H1 (cell line): ENCODE results near the gene ELFN2. TPM values are rescaled to one million over a fixed set of nuclear protein-coding genes. Genes with fewer than 3 reads are reported as not detected.

Source experiments
- CTCF ChIA-PET: fragments of 300-600 bp; sonication (Branson Sonifier 250); formaldehyde crosslinking; loops from one replicate; lab custom pipeline; 2021; ENCODE audit not compliant: partially characterized antibody; lab: Charles Lee
- POLR2A ChIA-PET: fragments of 300-600 bp; sonication (Branson Sonifier 250); formaldehyde crosslinking; loops from one replicate; lab custom pipeline; 2021; ENCODE audit warnings: inconsistent platforms; ENCODE audit not compliant: partially characterized antibody; lab: Charles Lee
- DNase-seq, 2 experiments: peaks; one replicate each; pipeline versions ENCODE4 v3.0.0 to v3.0.0-alpha.2; 2010 to 2022; ENCODE audit warnings: low spot score in 2 of 2, low read depth in 1 of 2, mixed read lengths in 1 of 2
- FAIRE-seq: peaks from 2 replicates; lab custom pipeline; 2011; peaks lifted over from hg19 to GRCh38; lab: Jason Lieb, UNC
- H2AFZ ChIP-seq: 2 replicates; pipeline ENCODE4 v1.8.1; 2012; ENCODE audit warnings: low read length, inconsistent platforms
- H2AK5ac ChIP-seq: 2 replicates; pipeline ENCODE4 v1.6.1; 2013; ENCODE audit warnings: low read depth, low read length
- H2BK120ac ChIP-seq: replicated peaks from 2 replicates; pipeline ENCODE3; 2013; ENCODE audit warnings: low read depth, low read length, inconsistent platforms
- H2BK12ac ChIP-seq: 2 replicates; pipeline ENCODE4 v1.6.1; 2013; ENCODE audit warnings: low read depth, low read length
- H2BK15ac ChIP-seq: 2 replicates; pipeline ENCODE4 v1.6.1; 2013; ENCODE audit warnings: low read length
- H2BK20ac ChIP-seq: 2 replicates; pipeline ENCODE4 v1.6.1; 2013; ENCODE audit warnings: low read length
- H2BK5ac ChIP-seq: 2 replicates; pipeline ENCODE4 v1.6.1; 2013; ENCODE audit warnings: low read depth, low read length
- H3K14ac ChIP-seq: 2 replicates; pipeline ENCODE4 v1.6.1; 2013; ENCODE audit warnings: inconsistent platforms; ENCODE audit not compliant: insufficient read length
- H3K18ac ChIP-seq: 2 replicates; pipeline ENCODE4 v1.6.1; 2013; ENCODE audit warnings: low read length; ENCODE audit errors: extremely low read depth
- H3K23ac ChIP-seq: 2 replicates; pipeline ENCODE4 v1.6.1; 2013; ENCODE audit warnings: inconsistent platforms; ENCODE audit not compliant: insufficient read length
- H3K23me2 ChIP-seq: 2 replicates; pipeline ENCODE4 v1.6.1; 2013; ENCODE audit warnings: low read depth, low read length
- H3K27ac ChIP-seq: 2 replicates; pipeline ENCODE4 v1.6.1; 2011; ENCODE audit warnings: low read depth, low read length, inconsistent platforms
- H3K27me3 ChIP-seq, 4 experiments: replicated peaks in 1 of 4; 1 replicate in 1 of 4; 2 replicates in 3 of 4; pipeline versions ENCODE4 v1.6.1 to v1.8.1; 2011 to 2013; ENCODE audit warnings: low read length in 3 of 4, mild to moderate bottlenecking in 3 of 4, inconsistent platforms in 2 of 4, mixed read lengths in 2 of 4, moderate library complexity in 1 of 4; ENCODE audit not compliant: control insufficient read depth in 3 of 4, insufficient read depth in 3 of 4; ENCODE audit errors: extremely low read depth in 1 of 4
- H3K36me3 ChIP-seq, 4 experiments: 2 replicates each; pipeline versions ENCODE4 v1.6.1 to v1.8.1; 2011 to 2013; ENCODE audit warnings: mild to moderate bottlenecking in 4 of 4, low read length in 3 of 4, moderate library complexity in 2 of 4, control low read depth in 1 of 4, inconsistent platforms in 1 of 4; ENCODE audit not compliant: insufficient read depth in 4 of 4, control insufficient read depth in 2 of 4
- H3K4ac ChIP-seq: replicated peaks from 2 replicates; pipeline ENCODE3; 2013; ENCODE audit warnings: low read length, low read depth, mixed read lengths, inconsistent platforms; ENCODE audit not compliant: insufficient read length
- H3K4me1 ChIP-seq, 4 experiments: replicated peaks in 1 of 4; 1 replicate in 1 of 4; 2 replicates in 3 of 4; pipeline versions ENCODE4 v1.6.1 to v1.8.1; 2011 to 2013; ENCODE audit warnings: low read length in 3 of 4, inconsistent platforms in 2 of 4, mixed read lengths in 1 of 4; ENCODE audit not compliant: insufficient read depth in 4 of 4, control insufficient read depth in 3 of 4
- H3K4me2 ChIP-seq, 2 experiments: 2 replicates each; pipeline versions ENCODE4 v1.6.1 to v1.8.1; 2011 to 2013; ENCODE audit warnings: low read depth in 2 of 2, low read length in 2 of 2, control low read depth in 1 of 2, inconsistent platforms in 1 of 2, mild to moderate bottlenecking in 1 of 2; ENCODE audit not compliant: insufficient read depth in 1 of 2
- H3K4me3 ChIP-seq, 4 experiments: fragments of 200-600, 300-600 bp in 1 of 4; sonication (generic), shearing (Covaris generic), sonication (Bioruptor Twin) in 1 of 4; 2 replicates each; pipeline versions ENCODE4 v1.5.1 to v1.8.1; 2011 to 2016; ENCODE audit warnings: low read length in 4 of 4, low read depth in 3 of 4, control low read depth in 2 of 4, inconsistent platforms in 2 of 4, mild to moderate bottlenecking in 2 of 4, mixed read lengths in 1 of 4, moderate library complexity in 1 of 4; ENCODE audit not compliant: insufficient read depth in 2 of 4; ENCODE audit errors: extremely low read depth in 1 of 4
- H3K56ac ChIP-seq: replicated peaks from 2 replicates; pipeline ENCODE3; 2013; ENCODE audit warnings: low read depth, mild to moderate bottlenecking, mixed read lengths, low read length, inconsistent platforms; ENCODE audit not compliant: insufficient read length
- H3K79me1 ChIP-seq: 2 replicates; pipeline ENCODE4 v1.6.1; 2013; ENCODE audit warnings: low read depth, low read length, control low read depth
- H3K79me2 ChIP-seq, 2 experiments: 2 replicates each; pipeline versions ENCODE4 v1.6.1 to v1.8.1; 2012 to 2013; ENCODE audit warnings: low read length in 2 of 2, mild to moderate bottlenecking in 2 of 2, inconsistent platforms in 1 of 2; ENCODE audit not compliant: insufficient read depth in 2 of 2, control insufficient read depth in 1 of 2
- H3K9ac ChIP-seq, 4 experiments: replicated peaks in 1 of 4; 1 replicate in 1 of 4; 2 replicates in 3 of 4; pipeline versions ENCODE4 v1.6.1 to v1.8.1; 2011 to 2013; ENCODE audit warnings: low read depth in 3 of 4, low read length in 3 of 4, control low read depth in 2 of 4, mild to moderate bottlenecking in 2 of 4, moderate library complexity in 2 of 4, inconsistent platforms in 1 of 4; ENCODE audit errors: extremely low read depth in 1 of 4
- H3K9me3 ChIP-seq, 2 experiments: 2 replicates each; pipeline versions ENCODE4 v1.6.1 to v1.8.1; 2012 to 2013; ENCODE audit warnings: mild to moderate bottlenecking in 2 of 2, moderate library complexity in 2 of 2, control low read depth in 1 of 2, inconsistent platforms in 1 of 2, low read depth in 1 of 2, low read length in 1 of 2, mixed read lengths in 1 of 2; ENCODE audit not compliant: insufficient read depth in 2 of 2
- H4K20me1 ChIP-seq, 2 experiments: replicated peaks in 1 of 2; 2 replicates each; pipeline versions ENCODE3 to v1.8.1; 2011 to 2013; ENCODE audit warnings: inconsistent platforms in 2 of 2, low read length in 2 of 2, mild to moderate bottlenecking in 1 of 2; ENCODE audit not compliant: insufficient read depth in 2 of 2, control insufficient read depth in 1 of 2
- H4K5ac ChIP-seq: 2 replicates; pipeline ENCODE4 v1.6.1; 2013; ENCODE audit warnings: low read length, low read depth, mixed read lengths, inconsistent platforms; ENCODE audit not compliant: insufficient read length
- H4K8ac ChIP-seq: 2 replicates; pipeline ENCODE4 v1.8.0; 2013; ENCODE audit warnings: mild to moderate bottlenecking, moderate library complexity, low read length, inconsistent platforms; ENCODE audit not compliant: insufficient read depth; ENCODE audit errors: extremely low read depth
- H4K91ac ChIP-seq: replicated peaks from 2 replicates; pipeline ENCODE3; 2013; ENCODE audit warnings: low read length, mixed read lengths, inconsistent platforms; ENCODE audit not compliant: insufficient read length
- BCL11A ChIP-seq, 2 experiments: IDR thresholded peaks; one replicate each; pipeline ENCODE4 v1.6.1; 2011; ENCODE audit warnings: low read depth in 2 of 2, low read length in 2 of 2, mild to moderate bottlenecking in 2 of 2
- CEBPB ChIP-seq: IDR thresholded peaks from 2 replicates; pipeline ENCODE4 v1.6.1; 2012; ENCODE audit warnings: low read depth, low read length
- HDAC2 ChIP-seq, 2 experiments: fragments of 300-600 bp in 1 of 2; sonication (generic) in 1 of 2; IDR thresholded peaks; 2 replicates each; pipeline ENCODE4 v1.6.1; 2011 to 2012; ENCODE audit warnings: low read depth in 2 of 2, low read length in 2 of 2, mild to moderate bottlenecking in 2 of 2, moderate library complexity in 2 of 2, borderline replicate concordance in 1 of 2, inconsistent platforms in 1 of 2
- KDM1A ChIP-seq: fragments of 200-600, 300-600 bp; sonication (generic); IDR thresholded peaks from 2 replicates; pipeline ENCODE4 v1.7.1; 2016; ENCODE audit warnings: mild to moderate bottlenecking, low read length, borderline replicate concordance
- RAD21 ChIP-seq, 2 experiments: IDR thresholded peaks in 1 of 2; conservative IDR thresholded peaks in 1 of 2; 2 replicates each; pipeline ENCODE4 v1.6.1; 2011; ENCODE audit warnings: low read depth in 2 of 2, low read length in 2 of 2, improper control_type of control experiment in 1 of 2, inconsistent platforms in 1 of 2, mild to moderate bottlenecking in 1 of 2, moderate library complexity in 1 of 2
- SP4 ChIP-seq: IDR thresholded peaks from 2 replicates; pipeline ENCODE4 v1.6.1; 2012; ENCODE audit warnings: low read length, inconsistent platforms
- ZNF274 ChIP-seq: IDR thresholded peaks from 2 replicates; pipeline ENCODE4 v1.7.0; 2012; ENCODE audit warnings: low read length, borderline replicate concordance; ENCODE audit errors: extremely low read depth
- WGBS, 2 experiments: shearing (Covaris generic) in 1 of 2; methylation state at CpG; one replicate each; pipeline versions ENCODE4 v1.1.6 to v1.1.7; 2013 to 2015; ENCODE audit warnings: low lambda C conversion rate in 2 of 2, mixed read lengths in 2 of 2, inconsistent platforms in 1 of 2, low coverage in 1 of 2, missing lambda C conversion rate in 1 of 2; ENCODE audit not compliant: insufficient replicate concordance in 2 of 2, insufficient coverage in 1 of 2, insufficient read length in 1 of 2; ENCODE audit errors: extremely low coverage in 1 of 2, missing lambda C conversion rate in 1 of 2; 5-methylcytosine and 5-hydroxymethylcytosine counted together
- polyA plus RNA-seq, 7 experiments: library from polyadenylated mRNA; depleted of rRNA in 3 of 7; stranded (reverse) in 5 of 7; unstranded in 2 of 7; fragments of >200 nt in 5 of 7; fragments of 200-250 nt in 2 of 7; gene quantifications; 1 replicate in 5 of 7; 2 replicates in 1 of 7; 4 replicates in 1 of 7; pipeline versions ENCODE4 v1.2.1 to v1.2.3, GENCODE V29; 2011 to 2013; ENCODE audit warnings: missing spikeins in 2 of 7, mixed read lengths in 2 of 7
- total RNA-seq: library from RNA; stranded (reverse); fragmentation: NEBNext Ultra II Directional; extraction: Animal tissue kit (Norgen Biotek cat#: 25700); gene quantifications from 2 replicates; pipeline ENCODE4 v1.2.1, GENCODE V29; 2021
- TF ChIP-seq, protein P1 (sequence below): IDR thresholded peaks from 2 replicates; pipeline ENCODE4 v1.6.1; 2012; ENCODE audit warnings: inconsistent platforms

Gene ELFN2
- total and polyA plus RNA-seq, 2 of the 8 experiments (the other 6 are each of a cell fraction or from before 2014, with no cell fraction given): 0.63 to 0.88 TPM

DNA sequence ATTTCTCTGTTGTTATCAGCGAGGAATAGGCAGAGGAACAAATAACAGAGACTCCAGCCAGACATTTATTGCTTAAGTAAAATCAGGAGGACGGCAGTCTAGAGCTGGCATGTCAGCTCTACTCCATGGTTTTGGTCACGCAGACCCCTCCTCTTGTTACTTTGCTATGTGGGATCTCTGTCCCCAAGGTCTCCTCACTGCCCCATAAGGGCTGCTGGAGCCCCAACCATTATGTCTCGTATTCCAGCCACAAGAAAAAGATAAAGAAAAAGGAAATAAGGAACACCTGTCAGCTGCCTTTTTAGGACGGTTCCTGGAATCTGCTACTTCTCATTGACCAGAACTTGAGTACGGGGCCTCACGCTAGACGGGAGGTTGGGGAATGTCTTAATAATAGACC, 70.4 kb downstream of the ELFN2 start:
- 85% methylated on average over 8 of the region's 8 CpGs; no CpG with 5 or more reads in 1 of the 2 experiments for WGBS, 2 experiments
- H4K20me1 ChIP-seq: no peaks in the 10 kb centered on the region
- no peak overlapping the region for H2BK5ac ChIP-seq
- H3K9ac ChIP-seq: no peak overlapping the region
- H3K4me3 ChIP-seq: no peak overlapping the region
- no peak overlapping the region for H2BK12ac ChIP-seq
- no peak overlapping the region for H2AK5ac ChIP-seq
- no peak for TF ChIP-seq ZNF274
- no peak for TF ChIP-seq BCL11A (IDR thresholded peaks at IDR 0.05; ENCODE audit: low read depth in 2 of 2, low read length in 2 of 2)
- no peak for TF ChIP-seq RAD21 (IDR thresholded peaks at IDR 0.05 in 1 of 2, conservative IDR thresholded peaks at IDR 0.05 in 1 of 2; ENCODE audit: low read depth in 2 of 2, low read length in 2 of 2)
- TF ChIP-seq KDM1A: peak; percentile 75; the same call in 1 of the 2 replicates
- TF ChIP-seq SP4: no peak
- TF ChIP-seq, protein P1, sequence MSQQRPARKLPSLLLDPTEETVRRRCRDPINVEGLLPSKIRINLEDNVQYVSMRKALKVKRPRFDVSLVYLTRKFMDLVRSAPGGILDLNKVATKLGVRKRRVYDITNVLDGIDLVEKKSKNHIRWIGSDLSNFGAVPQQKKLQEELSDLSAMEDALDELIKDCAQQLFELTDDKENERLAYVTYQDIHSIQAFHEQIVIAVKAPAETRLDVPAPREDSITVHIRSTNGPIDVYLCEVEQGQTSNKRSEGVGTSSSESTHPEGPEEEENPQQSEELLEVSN: no peak
- 0 out of 4 replicates have a peak, but pooled peaks of 1 of the 2 experiments have one; percentile 63 for TF ChIP-seq HDAC2 (IDR thresholded peaks at IDR 0.05; ENCODE audit: borderline replicate concordance in 1 of 2, low read depth in 2 of 2, low read length in 2 of 2)
- TF ChIP-seq CEBPB: no peak
- H2AFZ ChIP-seq: no peak overlapping the region
- no peak overlapping the region for H3K4ac ChIP-seq
- H2BK20ac ChIP-seq: no peak overlapping the region
- peaks cover 0 to 3% (median 0%) of the 10 kb centered on the region in 4 experiments; a peak in 1 of 7 replicates for H3K27me3 ChIP-seq
- H2BK15ac ChIP-seq: no peak overlapping the region
- H4K5ac ChIP-seq: no peak overlapping the region
- H3K56ac ChIP-seq: no peak overlapping the region
- FAIRE-seq: no peak
- no peaks in the 10 kb centered on the region for H3K23me2 ChIP-seq
- no peak for DNase-seq
- H3K23ac ChIP-seq: no peak overlapping the region
- H3K4me1 ChIP-seq: no peaks in the 10 kb centered on the region; a peak in 1 of 7 replicates
- H3K79me1 ChIP-seq: no peaks in the 10 kb centered on the region
- H4K8ac ChIP-seq: no peak overlapping the region
- POLR2A ChIA-PET: no interaction called here
- no peak overlapping the region for H3K4me2 ChIP-seq
- no peak overlapping the region for H3K27ac ChIP-seq
- no peak overlapping the region for H2BK120ac ChIP-seq
- CTCF ChIA-PET: interaction anchor here (1.1 to 1.5 kb wide), 2 partner anchors 30 to 72 kb away, joined by 3 read pairs; no protein-coding TSS in a partner anchor
- H4K91ac ChIP-seq: no peak overlapping the region
- no peak overlapping the region for H3K18ac ChIP-seq
- H3K79me2 ChIP-seq: no peaks in the 10 kb centered on the region
- no peaks in the 10 kb centered on the region for H3K9me3 ChIP-seq
- no peaks in the 10 kb centered on the region for H3K36me3 ChIP-seq
- no peak overlapping the region for H3K14ac ChIP-seq
